ENCODE results near the gene PTPRD. TPM values are rescaled to one million over a fixed set of nuclear protein-coding genes. Genes with fewer than 3 reads are reported as not detected.

The PTPRD gene
- total and polyA plus RNA-seq, 2 of the 4 experiments (the other 2 are of a cell fraction), result 0.07 to 0.18 TPM

GRCh38 chr9:8724284-8725018 lies 1888.4 kb downstream of the PTPRD start:
- dilution Hi-C loops (cut with HindIII; ENCODE audit: low sequenced_read_pairs, unreplicated experiment), result no loop called here
- Histone ChIP-seq H2BK5ac (ENCODE audit: low read depth, low read length, poor library complexity, severe bottlenecking) (no peak overlapping the region), H3K4ac (ENCODE audit: low read depth, low read length) (no peak overlapping the region), H3K4me1 (ENCODE audit: control insufficient read depth, insufficient read depth, low read length) (no peaks in the 10 kb centered on the region), H4K20me1 (ENCODE audit: insufficient read depth, low read length) (no peaks in the 10 kb centered on the region), H3K14ac (replicated peaks; ENCODE audit: low read depth, low read length) (no peak overlapping the region), H3K9me1 (ENCODE audit: insufficient read depth, low read length) (no peaks in the 10 kb centered on the region), H2BK20ac (ENCODE audit: low read depth, low read length) (no peak overlapping the region), H4K5ac (ENCODE audit: low read depth, low read length) (no peak overlapping the region), H3K36me3 (ENCODE audit: control insufficient read depth, insufficient read depth, low read length) (no peaks in the 10 kb centered on the region), H3K27me3 (ENCODE audit: control insufficient read depth, insufficient read depth, low read length) (no peaks in the 10 kb centered on the region), H2AK9ac (replicated peaks; ENCODE audit: low read depth, low read length, poor library complexity) (no peak overlapping the region), H3K23ac (ENCODE audit: low read depth, low read length) (no peak overlapping the region), H2AK5ac (ENCODE audit: low read depth, low read length) (no peak overlapping the region), H3K18ac (ENCODE audit: low read depth, low read length) (no peak overlapping the region), H4K8ac (ENCODE audit: low read depth in 2 of 2, low read length in 2 of 2) (no peak overlapping the region), H3K27ac (ENCODE audit: insufficient read depth, low read length) (no peak overlapping the region), H4K91ac (ENCODE audit: insufficient read depth, low read depth, low read length) (no peak overlapping the region), H3K9ac (ENCODE audit: low read depth, low read length) (no peak overlapping the region), H2BK120ac (ENCODE audit: low read depth, low read length) (no peak overlapping the region), H3K79me1 (ENCODE audit: low read depth in 1 of 2, low read length in 2 of 2) (no peaks in the 10 kb centered on the region), H2BK15ac (ENCODE audit: low read depth, low read length) (no peak overlapping the region), H2AFZ (replicated peaks; ENCODE audit: low read length, poor library complexity) (no peak overlapping the region), H3K4me3 (ENCODE audit: insufficient read depth, low read depth, low read length) (no peak overlapping the region), H3K9me3 (ENCODE audit: control insufficient read depth, insufficient read depth, low read length) (no peaks in the 10 kb centered on the region; the same call in 1 of the 2 replicates), H3K56ac (ENCODE audit: extremely low read depth, insufficient read depth, low read length) (no peak overlapping the region), H3K4me2 (ENCODE audit: low read depth, low read length) (no peak overlapping the region)
- in situ Hi-C loops (cut with MboI; ENCODE audit: low sequenced_read_pairs), result no loop called here
- no CpG with 5 or more reads among the region's 11 CpGs for WGBS, 2 experiments (ENCODE audit: extremely low coverage in 2 of 2, insufficient read length in 1 of 2)
- BruUV-seq (replicated peaks), result no TSS peak
- CTCF ChIA-PET, result no interaction called here
- no peak for TF ChIP-seq ELK1 (IDR thresholded peaks at IDR 0.05; ENCODE audit: borderline replicate concordance, low read depth, low read length)
- TF ChIP-seq RAD21 (IDR thresholded peaks at IDR 0.05; ENCODE audit: low read length), result no peak
- TF ChIP-seq SMC3 (IDR thresholded peaks at IDR 0.05; ENCODE audit: low read depth, low read length), result no peak
- TF ChIP-seq MAZ (IDR thresholded peaks at IDR 0.05; ENCODE audit: borderline replicate concordance, low read depth, low read length), result no peak
- TF ChIP-seq FOS (IDR thresholded peaks at IDR 0.05; ENCODE audit: low read depth, low read length), result no peak
- TF ChIP-seq MAFK (IDR thresholded peaks at IDR 0.05; ENCODE audit: low read depth, low read length), result no peak
- TF ChIP-seq RFX5 (IDR thresholded peaks at IDR 0.05; ENCODE audit: low read depth, low read length), result no peak
- TF ChIP-seq USF2 (IDR thresholded peaks at IDR 0.05; ENCODE audit: low read depth, low read length), result no peak
- POLR2A ChIA-PET (ENCODE audit: unreplicated experiment), result no interaction called here
- intact Hi-C loops (cut with micrococcal nuclease), result no loop called here
- ATAC-seq (ENCODE audit: low read depth), result no peak
- no peak for DNase-seq
